ENCODE results near the gene MEST.
"Not testable (repeated sequence)": the region's sequence is repeated elsewhere in the genome, so short reads cannot be mapped to it uniquely, and the experiment has no call there.

Gene MEST

GRCh38 chr7:130529417-130529816, 37.5 kb downstream of the MEST start:
- H3K36me3 ChIP-seq (ENCODE audit: insufficient read depth, low read depth, low read length): peaks cover 17% of the 10 kb centered on the region; the same call in 1 of the 2 replicates
- no peaks in the 10 kb centered on the region for H3K9me3 ChIP-seq (ENCODE audit: insufficient read depth, low read depth, low read length)
- H3K4me1 ChIP-seq (ENCODE audit: insufficient read depth, low read length): no peaks in the 10 kb centered on the region
- H3K27ac ChIP-seq (ENCODE audit: low read length): no peak overlapping the region
- no peak overlapping the region for H3K4me3 ChIP-seq (ENCODE audit: low read length)
- H3K9ac ChIP-seq (ENCODE audit: low read depth, low read length): no peak overlapping the region
- no peaks in the 10 kb centered on the region for H3K27me3 ChIP-seq (ENCODE audit: insufficient read depth, low read length)

- H3K9ac ChIP-seq (ENCODE audit: low read depth, low read length); H3K9me3 ChIP-seq (ENCODE audit: insufficient read depth, low read depth, low read length); H3K4me3 ChIP-seq (ENCODE audit: low read length); H3K27ac ChIP-seq (ENCODE audit: low read length); H3K27me3 ChIP-seq (ENCODE audit: insufficient read depth, low read length); H3K4me1 ChIP-seq (ENCODE audit: insufficient read depth, low read length): not testable (repeated sequence)
- peaks cover 30% of the 10 kb centered on the region for H3K36me3 ChIP-seq (ENCODE audit: insufficient read depth, low read depth, low read length)
Measured at GRCh38 chr7:130537894-130538293, 46.0 kb downstream of the MEST start.

DNA sequence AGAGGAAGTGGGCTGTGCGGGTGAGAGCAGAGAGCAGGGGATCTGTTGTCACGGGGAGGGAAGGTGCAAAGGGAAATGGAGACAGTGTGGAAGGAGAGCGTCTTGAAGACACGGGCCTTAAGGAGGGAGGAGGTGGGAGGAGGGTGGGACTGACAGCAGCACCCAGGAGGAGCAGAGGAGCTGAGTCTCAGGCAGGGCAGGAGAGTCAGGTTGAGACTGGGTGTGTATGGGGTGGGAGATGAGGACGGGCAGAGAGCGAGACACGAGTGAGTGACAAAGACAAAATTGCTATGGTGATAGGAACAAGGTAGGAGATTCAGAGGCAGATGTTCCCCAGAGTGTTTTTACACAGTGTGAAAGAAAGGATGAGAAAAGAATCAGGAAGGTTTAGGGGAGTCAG, 49.4 kb downstream of the MEST start:
- not testable (repeated sequence) for H3K9ac ChIP-seq (ENCODE audit: low read depth, low read length); H3K4me3 ChIP-seq (ENCODE audit: low read length); H3K27me3 ChIP-seq (ENCODE audit: insufficient read depth, low read length); H3K9me3 ChIP-seq (ENCODE audit: insufficient read depth, low read depth, low read length); H3K4me1 ChIP-seq (ENCODE audit: insufficient read depth, low read length); H3K27ac ChIP-seq (ENCODE audit: low read length)
- H3K36me3 ChIP-seq (ENCODE audit: insufficient read depth, low read depth, low read length): peaks cover 43% of the 10 kb centered on the region

GRCh38 chr7:130542297-130542696, 50.4 kb downstream of the MEST start:
- H3K36me3 ChIP-seq (ENCODE audit: insufficient read depth, low read depth, low read length): peaks cover 52% of the 10 kb centered on the region
- H3K27me3 ChIP-seq (ENCODE audit: insufficient read depth, low read length); H3K9me3 ChIP-seq (ENCODE audit: insufficient read depth, low read depth, low read length); H3K27ac ChIP-seq (ENCODE audit: low read length); H3K4me1 ChIP-seq (ENCODE audit: insufficient read depth, low read length); H3K9ac ChIP-seq (ENCODE audit: low read depth, low read length); H3K4me3 ChIP-seq (ENCODE audit: low read length): not testable (repeated sequence)

DNA sequence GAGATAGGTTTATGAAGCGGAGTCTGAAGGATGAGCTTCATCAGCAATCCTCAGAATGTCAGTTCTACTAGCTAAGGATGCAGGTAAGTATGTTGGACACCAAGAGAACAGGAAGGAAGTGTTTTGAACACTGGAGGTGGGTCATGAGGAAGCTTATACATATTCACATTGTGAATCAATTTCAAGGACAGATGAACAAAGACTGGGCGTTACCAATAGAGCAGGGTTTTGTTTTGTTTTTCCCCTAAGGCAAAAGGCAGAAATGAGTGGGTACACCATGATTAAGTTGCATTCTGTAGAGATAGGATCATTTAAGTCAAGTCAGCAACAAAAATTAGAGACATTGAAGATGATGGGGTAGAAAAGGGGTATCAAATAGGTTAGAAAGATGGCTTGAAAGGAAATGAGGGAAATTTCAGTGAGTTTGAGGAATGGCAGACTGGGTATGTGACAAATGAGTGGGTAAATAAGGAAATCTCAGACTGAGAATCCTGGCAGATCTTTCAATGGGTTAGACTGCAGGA, 51.7 kb downstream of the MEST start:
- Histone ChIP-seq H3K9me3 (ENCODE audit: insufficient read depth, low read depth, low read length) (no peaks in the 10 kb centered on the region; the same call in 1 of the 2 replicates), H3K27ac (ENCODE audit: low read length) (no peak overlapping the region), H3K9ac (ENCODE audit: low read depth, low read length) (no peak overlapping the region), H3K4me1 (ENCODE audit: insufficient read depth, low read length) (no peaks in the 10 kb centered on the region), H3K27me3 (ENCODE audit: insufficient read depth, low read length) (no peaks in the 10 kb centered on the region), H3K4me3 (ENCODE audit: low read length) (no peak overlapping the region), H3K36me3 (ENCODE audit: insufficient read depth, low read depth, low read length) (peaks cover 53% of the 10 kb centered on the region)

DNA sequence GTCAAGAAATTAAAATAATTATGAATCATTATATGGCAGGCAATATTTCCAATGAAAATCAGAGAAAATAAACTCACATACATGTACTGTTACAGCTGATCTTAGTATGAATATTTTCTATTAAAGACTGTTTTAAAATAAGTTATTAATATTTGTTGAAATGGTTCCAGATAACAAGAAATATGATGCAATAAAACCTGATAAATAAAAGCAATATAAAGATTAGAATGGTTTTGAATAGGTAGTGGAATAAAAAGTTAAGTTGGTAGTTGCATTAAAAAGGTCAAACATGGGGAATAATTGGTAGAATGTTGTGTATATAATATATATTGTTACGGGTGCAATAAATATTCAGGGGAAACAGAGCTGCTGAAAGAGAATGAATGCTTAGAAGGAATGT, 52.5 kb downstream of the MEST start:
- no peak overlapping the region for H3K4me3 ChIP-seq (ENCODE audit: low read length)
- H3K4me1 ChIP-seq (ENCODE audit: insufficient read depth, low read length): no peaks in the 10 kb centered on the region
- H3K27me3 ChIP-seq (ENCODE audit: insufficient read depth, low read length): no peaks in the 10 kb centered on the region
- H3K9me3 ChIP-seq (ENCODE audit: insufficient read depth, low read depth, low read length): no peaks in the 10 kb centered on the region
- H3K27ac ChIP-seq (ENCODE audit: low read length): no peak overlapping the region
- H3K36me3 ChIP-seq (ENCODE audit: insufficient read depth, low read depth, low read length): peaks cover 50% of the 10 kb centered on the region
- H3K9ac ChIP-seq (ENCODE audit: low read depth, low read length): no peak overlapping the region

DNA sequence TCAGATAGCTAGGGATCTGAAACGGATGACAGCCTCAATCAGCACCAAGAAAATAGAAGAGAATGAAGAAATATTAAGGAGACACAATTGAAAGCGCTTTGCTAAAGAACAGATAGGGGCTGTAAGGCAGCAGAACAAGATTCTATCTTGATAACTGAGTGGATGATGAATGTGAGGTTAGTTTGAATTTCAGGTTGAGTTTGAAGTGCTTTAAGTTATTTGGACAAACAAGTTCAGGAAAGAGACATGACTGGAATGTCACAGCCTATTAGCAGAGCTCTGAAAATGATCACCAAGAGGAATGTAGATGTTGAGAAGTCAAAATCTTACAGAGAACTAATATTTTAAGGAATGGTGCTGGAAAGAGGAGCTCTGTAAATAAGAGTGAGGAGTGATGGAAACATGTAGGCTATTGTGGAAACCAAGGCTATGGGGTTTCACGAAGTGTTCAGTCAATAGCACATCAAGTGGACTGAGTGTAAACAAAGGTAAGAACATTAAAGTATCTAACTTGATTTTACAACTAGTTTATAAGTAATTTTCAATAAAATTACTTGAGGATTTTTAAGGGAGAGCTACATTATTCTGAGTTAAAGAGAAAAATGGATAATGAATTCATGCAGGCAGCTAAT, 61.6 kb downstream of the MEST start:
- Histone ChIP-seq H3K9ac (ENCODE audit: low read depth, low read length) (no peak overlapping the region), H3K27me3 (ENCODE audit: insufficient read depth, low read length) (no peaks in the 10 kb centered on the region), H3K36me3 (ENCODE audit: insufficient read depth, low read depth, low read length) (peaks cover 34% of the 10 kb centered on the region), H3K4me1 (ENCODE audit: insufficient read depth, low read length) (no peaks in the 10 kb centered on the region), H3K27ac (ENCODE audit: low read length) (no peak overlapping the region), H3K4me3 (ENCODE audit: low read length) (no peak overlapping the region), H3K9me3 (ENCODE audit: insufficient read depth, low read depth, low read length) (no peaks in the 10 kb centered on the region)

- Histone ChIP-seq H3K4me1 (ENCODE audit: insufficient read depth, low read length) (no peaks in the 10 kb centered on the region), H3K27ac (ENCODE audit: low read length) (no peak overlapping the region), H3K4me3 (ENCODE audit: low read length) (no peak overlapping the region), H3K36me3 (ENCODE audit: insufficient read depth, low read depth, low read length) (peaks cover 34% of the 10 kb centered on the region), H3K9ac (ENCODE audit: low read depth, low read length) (no peak overlapping the region), H3K27me3 (ENCODE audit: insufficient read depth, low read length) (no peaks in the 10 kb centered on the region), H3K9me3 (ENCODE audit: insufficient read depth, low read depth, low read length) (no peaks in the 10 kb centered on the region)
Measured at GRCh38 chr7:130554481-130554880, 62.6 kb downstream of the MEST start.

All from iPS-20b (cell line).